SKM-1 (cell line): ENCODE results near the gene TXNIP.

Source experiments
- DNase-seq: peaks from one replicate; lab custom pipeline; 2025; ENCODE audit not compliant: unreplicated experiment; lab: John Stamatoyannopoulos, UW

TXNIP gene

GRCh38 chr1:145964328-145965118 lies 31.9 kb downstream of the TXNIP start, which contains the start of the genes ANKRD34A and POLR3GL:
TSS of gene ANKRD34A (minus strand) at chr1:145964575. CDS start at chr1:145961759, 2,816 bp downstream.
TSS of gene POLR3GL (plus strand) at chr1:145964690. CDS start at chr1:145974866, 10,176 bp downstream.
- peak; percentile 96 for DNase-seq

GRCh38 chr1:145963265-145964019 lies 32.9 kb downstream of the TXNIP start:
- DNase-seq = no peak

DNA sequence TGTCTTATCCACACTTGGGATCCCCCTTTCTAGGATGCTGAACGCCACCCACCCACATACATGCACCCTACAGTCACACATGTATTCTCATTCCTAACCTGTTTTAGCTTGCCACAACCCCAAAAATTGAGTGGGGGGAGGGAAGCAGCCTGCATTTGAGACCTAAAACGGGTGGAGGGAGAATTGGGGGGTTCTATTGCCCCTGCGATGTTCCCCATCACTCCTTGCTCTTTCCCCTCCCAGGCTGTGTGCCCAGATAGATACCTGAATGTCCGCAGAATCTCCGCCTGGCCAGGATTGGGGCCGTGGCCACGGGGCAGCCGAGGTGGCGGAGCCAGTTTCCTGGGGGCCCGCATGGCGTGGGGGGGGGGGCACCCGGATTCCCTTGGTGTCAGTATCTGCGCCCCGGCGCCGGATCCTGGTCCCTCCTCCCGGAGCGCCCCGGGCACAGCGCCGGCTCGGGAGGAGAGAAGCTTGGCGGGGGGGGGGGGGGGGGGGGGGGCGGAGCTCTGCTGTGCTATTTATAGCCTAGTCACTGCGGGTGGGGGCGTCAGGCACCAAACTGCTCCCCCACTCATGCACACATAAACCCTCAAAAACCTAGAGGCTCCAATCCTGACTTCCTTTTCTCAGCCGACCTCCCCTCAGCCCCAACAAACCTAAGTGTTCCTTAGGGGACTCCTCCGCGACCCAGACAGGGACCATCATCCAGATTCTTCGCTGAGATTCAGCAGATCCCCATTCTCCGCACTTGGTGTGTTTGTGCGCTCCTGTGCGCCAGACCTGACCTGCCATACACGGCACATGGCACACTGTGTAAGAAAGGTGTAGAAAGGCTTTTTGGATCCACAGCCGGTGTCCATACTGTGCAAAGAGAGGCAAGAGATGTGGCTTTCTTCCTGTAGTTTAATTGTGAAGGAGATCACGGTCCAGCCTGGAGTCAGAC lies 33.9 kb downstream of the TXNIP start:
- DNase-seq = no peak

- no peak for DNase-seq
These were observed 34.8 kb downstream of the TXNIP start for GRCh38 chr1:145961425-145962156.

DNA sequence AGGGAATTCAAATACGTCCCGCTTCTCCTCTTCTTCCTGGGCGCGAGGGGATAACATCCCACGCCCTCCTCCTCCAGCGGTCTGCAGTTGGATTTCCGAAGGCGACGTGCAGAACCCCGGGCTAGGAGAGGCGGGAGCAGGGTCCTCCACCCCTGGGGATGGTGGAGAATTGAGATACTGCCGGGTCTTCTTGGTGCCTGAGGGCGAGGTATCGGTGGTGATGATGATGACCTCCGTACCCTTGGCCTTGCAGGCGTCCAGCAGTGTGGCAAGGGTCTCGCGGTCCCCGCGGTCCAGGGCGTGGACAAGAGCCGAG lies 35.3 kb downstream of the TXNIP start:
- no peak for DNase-seq

GRCh38 chr1:145960468-145961108 lies 35.8 kb downstream of the TXNIP start:
- no peak for DNase-seq

GRCh38 chr1:145959957-145960467 lies 36.4 kb downstream of the TXNIP start:
- DNase-seq = no peak

- no peak for DNase-seq
These were observed 37.0 kb downstream of the TXNIP start for GRCh38 chr1:145959333-145959732.

- no peak for DNase-seq
These were observed 37.6 kb downstream of the TXNIP start for GRCh38 chr1:145958734-145959133.

- peak; percentile 94 for DNase-seq
These were observed 38.7 kb downstream of the TXNIP start, which contains the start of gene LIX1L for GRCh38 chr1:145957443-145958319. TSS of gene LIX1L (minus strand) at chr1:145958017. CDS start at chr1:145957927, 90 bp downstream.

DNA sequence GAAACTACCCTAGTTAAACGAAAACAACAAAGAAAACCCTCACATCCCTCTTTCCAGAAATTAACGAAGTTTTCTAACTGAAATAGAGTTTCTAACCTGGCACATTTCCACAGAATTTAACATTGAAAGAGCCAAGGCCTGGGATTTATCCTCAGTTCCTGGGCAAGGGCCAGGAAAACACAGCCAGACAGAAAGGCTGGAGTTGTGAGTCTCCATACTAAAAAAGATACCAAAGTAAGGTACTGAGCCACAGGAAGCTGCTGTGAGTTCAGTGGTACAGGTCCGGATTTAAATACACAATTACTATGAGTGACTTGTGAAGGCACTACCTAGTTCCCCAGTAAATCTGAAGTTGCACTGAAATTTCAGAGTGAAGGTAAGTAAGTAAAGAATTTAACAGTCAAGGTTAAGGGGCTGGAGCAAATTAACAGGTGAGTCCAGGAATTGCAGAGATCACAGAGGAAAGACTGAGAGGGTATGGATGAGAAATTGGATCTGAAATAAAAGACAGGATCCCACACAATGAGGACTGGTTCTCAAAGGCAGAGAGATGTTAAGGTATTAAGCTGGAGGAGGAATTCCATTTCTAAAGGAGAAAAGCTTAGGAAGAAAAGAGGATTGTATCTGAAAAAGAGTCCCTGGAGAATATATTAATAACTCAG lies 39.5 kb downstream of the TXNIP start:
- DNase-seq = no peak

DNA sequence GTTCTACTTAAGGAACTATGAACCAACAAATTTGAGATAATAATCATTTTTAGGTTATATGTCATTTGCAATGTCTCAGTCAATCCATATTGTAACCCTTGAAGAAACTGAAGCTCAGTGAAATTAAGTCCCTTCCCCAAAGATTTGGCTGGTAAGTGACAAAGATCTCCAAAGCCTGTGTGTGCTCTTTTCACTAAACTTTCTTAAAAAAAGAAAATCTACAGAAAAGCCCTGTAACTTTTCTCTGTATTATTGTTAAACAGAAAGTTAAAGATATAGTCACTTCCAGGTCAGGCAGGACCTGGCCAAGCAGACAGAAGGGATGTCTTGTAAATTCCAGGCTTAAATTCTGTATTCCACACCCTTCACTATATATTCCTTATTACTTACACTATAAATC lies 40.0 kb downstream of the TXNIP start:
- DNase-seq = no peak

GRCh38 chr1:145955436-145955835 lies 40.9 kb downstream of the TXNIP start:
- no peak for DNase-seq

DNA sequence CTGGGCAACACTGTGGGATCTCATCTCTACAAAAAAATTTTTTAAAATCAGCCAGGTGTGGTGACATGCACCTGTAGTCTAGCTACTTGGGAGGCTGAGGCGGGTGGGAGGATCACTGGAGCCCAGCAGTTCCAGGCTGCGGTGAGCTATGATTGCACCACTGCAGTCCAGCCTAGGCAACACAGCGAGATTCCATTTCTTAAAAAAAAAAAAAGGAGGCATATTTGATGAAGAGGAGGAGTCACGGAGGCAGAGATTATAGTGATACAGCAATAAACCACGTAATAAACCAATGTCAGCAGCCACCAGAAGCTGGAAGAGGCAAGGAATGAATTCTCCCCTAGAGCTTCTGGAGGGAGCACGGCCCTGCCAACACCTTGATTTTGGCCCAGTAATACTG lies 42.5 kb downstream of the TXNIP start:
- no peak for DNase-seq

DNA sequence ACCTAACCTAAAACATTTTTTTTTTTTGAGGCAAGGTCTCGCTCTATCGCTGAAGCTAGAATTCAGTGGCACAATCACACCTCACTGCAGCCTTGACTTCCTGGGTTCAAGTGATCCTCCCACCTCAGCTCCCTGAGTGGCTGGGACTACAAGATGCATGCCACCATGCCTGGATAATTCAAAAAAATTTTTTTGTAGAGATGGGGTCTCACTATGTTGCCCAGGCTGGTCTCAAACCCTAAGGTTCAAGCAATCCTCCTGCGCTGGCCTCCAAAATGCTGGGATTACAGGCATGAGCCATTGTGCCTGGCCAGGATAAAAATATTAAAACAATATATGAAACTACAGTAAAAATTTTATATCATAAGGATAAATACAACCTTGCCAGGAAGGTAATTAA lies 43.5 kb downstream of the TXNIP start:
- no peak for DNase-seq

DNA sequence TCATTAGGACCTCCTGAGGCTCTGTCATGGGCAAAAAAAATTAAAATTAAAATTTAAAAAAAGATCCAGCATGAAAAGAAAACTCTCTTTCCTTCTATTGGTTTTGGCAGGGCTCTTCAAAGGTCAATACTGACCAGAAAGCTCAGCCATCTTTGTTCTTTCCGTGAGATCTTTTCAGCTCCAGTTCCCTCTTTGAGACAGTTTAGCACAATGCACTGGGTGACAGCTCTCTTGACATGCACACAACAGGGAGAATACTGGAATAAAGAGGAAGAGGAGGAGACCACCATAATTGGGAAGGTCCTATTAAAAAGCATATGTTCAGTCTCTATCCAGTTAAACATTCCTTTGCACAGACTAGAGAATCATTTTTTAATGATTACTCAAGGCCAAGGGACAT lies 44.9 kb downstream of the TXNIP start:
- no peak for DNase-seq

- no peak for DNase-seq
These were observed 47.2 kb downstream of the TXNIP start for GRCh38 chr1:145949219-145949618.

DNA sequence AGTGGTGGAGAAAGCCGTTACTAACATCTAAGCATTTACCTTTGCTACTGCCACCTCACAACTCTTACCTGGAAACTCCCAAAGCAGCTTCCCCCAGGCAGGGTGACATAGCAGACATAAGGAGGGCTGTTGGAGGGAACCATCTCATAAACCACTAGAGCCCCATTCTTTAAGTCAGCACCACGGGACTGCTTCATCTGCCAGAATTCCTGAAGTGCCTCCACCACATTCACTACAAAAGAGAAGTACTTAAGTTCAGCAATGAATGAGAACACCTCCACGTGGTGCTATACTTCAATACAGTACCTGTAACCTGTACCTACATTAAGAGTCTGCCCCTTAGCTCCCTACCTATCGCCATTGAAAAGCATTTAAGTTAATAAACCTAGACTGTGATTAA lies 48.8 kb downstream of the TXNIP start:
- no peak for DNase-seq
